ENCODE measurements around the gene BUD13.

DNA sequence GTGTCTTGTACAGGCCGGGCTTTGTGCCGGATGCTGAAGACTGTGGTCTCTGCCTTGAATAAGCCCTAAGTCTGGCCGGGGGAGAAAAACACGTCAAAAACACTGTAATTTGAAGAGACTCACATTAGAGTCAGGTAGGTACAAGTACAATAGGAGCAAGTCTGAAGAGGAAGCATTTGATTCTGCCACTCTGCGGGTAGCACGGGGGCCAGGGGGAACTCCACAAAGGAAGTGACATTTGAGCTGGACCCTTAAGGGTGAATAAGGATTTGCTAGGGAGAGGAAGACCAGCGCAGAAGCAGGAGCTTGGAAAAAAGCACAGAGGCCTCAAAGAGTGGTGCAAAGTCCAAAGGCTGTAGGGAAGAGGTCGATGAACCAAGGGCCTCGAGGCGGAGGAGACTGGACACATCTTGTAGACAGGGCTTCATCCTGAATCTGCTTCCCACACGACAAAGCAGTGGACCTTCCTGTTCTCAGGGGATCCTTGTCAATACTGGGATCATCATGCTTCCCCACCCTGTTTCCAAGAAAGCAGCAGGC is 38.7 kb downstream of the BUD13 start:
- TF ChIP-seq RAD21 (CRISPR knock-in tag; conservative IDR thresholded peaks at IDR 0.05 in 1 of 2, IDR thresholded peaks at IDR 0.05 in 1 of 2) = no peak
- TF ChIP-seq E2F3 (CRISPR knock-in tag; IDR thresholded peaks at IDR 0.05) = no peak
